NCI-H1436 (cell line): ENCODE results near the gene GREM2.

ENCODE experiments used
- DNase-seq: peaks from one replicate; lab custom pipeline; 2025; lab: John Stamatoyannopoulos, UW

The GREM2 gene

DNA sequence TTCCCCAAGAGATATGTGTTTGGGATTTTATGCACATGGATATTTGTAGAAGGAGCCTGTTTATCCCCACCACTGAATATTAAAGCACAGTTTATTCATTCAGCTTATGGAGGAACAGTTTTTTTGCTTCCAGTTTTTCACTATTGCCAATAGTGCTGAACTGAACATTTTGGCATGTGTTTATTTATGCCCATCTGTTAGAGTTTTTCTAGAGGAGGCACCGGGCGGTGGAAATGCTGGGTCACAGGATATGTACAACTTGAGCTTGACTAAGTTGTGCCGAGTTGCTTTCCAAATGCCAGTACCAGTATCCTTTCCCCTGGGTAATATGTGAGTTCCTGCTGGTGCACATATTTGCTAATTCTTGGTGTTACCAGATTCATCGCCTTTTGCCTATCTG lies 111.3 kb downstream of the GREM2 start:
- DNase-seq, result no peak

DNA sequence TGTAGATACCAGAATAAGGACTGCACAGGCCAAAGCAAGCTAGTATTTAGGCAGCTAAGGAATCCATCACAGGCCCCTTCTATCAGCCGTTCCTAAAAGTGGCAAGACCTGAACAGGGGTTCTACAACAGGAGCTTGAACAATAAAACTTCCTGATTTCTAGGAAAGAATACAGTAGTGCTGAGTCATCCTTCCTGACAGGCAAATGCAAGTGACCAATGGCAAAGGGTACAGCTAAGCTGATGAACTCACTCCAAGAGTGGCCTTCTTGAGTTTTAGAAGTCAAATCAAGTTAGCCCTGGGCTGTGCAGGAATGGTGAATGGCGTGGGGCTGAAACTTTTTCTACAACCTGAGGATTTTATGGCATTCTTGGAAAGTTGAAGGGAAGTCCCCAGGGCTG lies 112.9 kb downstream of the GREM2 start:
- no peak for DNase-seq

DNA sequence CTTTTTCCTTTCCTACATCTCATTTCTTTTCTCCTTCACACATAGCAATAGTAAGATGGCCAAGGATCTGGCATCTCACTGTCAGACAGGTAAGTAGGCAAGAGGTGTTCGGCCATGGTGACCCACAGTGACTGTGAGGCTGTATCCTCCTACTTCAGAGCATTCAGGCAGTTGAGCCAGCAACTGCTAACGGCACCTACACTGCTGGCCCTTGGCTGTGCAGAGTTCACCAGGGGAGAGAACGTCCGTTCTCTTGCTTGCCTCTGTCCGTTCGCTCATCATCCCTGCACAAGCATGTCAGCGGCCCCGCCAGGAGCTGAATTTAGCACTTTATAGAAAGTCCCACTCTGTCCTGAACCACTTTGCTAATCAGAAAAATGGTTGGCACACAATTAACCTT lies 113.6 kb downstream of the GREM2 start:
- no peak for DNase-seq

DNA sequence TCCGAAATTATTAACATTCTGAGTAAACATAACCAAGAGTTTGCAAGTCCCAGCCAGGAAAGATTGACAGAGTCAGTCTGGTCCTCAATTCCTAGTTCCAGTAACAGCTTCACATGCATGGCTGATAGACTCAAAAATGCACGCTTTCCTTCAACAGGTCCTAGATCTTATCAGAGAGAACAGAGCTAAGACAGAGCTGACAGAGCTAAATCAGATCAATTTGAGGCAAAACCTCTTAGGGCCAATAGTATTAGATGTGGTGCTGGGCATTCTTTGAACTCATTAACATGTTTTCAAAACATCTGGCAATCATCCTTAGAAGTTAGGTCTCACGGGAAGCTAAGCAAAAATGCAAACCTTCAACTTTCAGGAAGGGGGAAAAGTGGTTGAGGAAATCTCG lies 114.0 kb downstream of the GREM2 start:
- no peak for DNase-seq

DNA sequence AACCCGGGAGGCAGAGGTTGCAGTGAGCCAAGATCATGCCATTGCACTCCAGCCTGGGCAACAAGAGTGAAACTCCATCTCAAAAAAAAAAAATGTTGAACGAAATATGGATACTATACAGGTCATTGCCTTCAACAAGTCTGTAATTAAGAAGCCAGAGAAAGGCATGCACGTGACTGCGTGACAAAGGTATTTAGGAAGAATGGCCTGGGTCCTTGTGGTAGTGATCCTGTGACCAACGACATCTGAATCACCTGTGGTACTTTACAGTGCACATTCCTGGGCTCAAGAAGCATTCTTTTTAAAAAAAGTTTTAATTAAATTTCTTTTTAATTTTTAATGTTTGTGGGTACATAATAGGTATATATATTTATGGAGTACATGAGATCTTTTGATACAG lies 115.0 kb downstream of the GREM2 start:
- no peak for DNase-seq

DNA sequence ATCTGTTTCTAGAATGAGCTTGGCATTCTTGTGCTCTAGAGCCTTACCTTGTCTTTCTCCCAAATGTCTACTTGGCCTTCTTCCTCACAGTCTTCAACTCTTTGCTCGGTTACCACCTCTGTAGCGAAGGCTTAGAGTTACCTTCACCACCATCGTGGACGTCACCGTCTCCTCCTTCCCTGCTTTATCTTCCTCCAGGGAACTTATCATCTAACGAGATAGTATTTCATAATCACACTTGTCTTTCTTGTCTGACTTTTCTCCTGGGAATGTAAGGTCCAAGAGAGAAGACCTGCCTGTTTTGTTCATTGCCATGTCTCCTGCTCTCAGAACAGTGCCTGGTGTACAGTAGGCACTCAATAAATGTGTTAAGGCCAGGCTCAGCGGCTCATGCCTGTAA lies 115.6 kb downstream of the GREM2 start:
- DNase-seq, result no peak

DNA sequence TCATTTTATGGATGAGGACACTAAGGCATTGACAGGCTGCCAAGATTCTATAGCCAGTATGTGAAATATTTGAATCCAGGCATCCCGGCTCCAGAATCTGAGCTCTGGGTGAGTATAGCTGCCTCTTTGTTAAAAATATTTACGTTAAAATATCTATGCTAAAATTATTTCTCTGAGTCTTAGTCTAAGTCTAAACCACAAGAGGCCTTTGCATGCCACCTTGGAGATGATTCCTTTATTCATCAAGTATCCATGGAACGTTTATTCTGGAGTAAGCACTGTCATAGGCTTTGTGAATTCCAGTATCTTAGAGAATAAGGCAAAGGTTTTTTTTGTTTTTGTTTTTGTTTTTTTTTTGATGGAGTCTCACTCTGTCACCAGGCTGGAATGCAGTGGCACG lies 116.4 kb downstream of the GREM2 start:
- DNase-seq, result no peak

DNA sequence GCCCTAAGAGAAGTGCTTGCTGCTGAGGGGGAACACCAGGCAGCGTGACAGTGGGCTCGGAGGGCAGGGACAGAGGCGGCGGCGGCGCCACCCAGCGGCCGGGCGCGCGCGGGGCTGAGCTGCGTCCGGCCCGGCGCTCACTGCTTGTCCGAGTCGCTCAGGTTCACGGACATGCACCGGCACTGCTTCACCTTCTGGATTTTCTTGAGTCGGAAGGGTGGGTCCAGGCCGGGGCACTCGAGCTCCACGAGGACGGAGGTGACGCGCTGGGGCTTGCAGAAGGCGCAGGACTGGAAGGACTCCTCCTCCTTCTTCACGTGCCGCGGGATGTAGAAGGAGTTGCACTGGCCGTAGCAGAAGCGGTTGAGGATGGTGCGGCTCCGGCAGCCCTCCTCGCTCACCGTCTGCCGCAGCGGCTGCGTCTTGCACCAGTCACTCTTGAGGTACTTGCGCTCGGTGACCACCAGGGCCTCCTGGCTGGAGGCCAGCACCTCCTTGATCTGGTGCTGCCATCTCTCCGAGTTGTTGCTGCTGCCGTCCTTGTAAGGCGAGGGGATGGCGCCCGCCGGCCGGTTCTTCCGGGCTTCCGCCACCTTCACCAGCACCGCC lies 119.0 kb downstream of the GREM2 start:
- no peak for DNase-seq

DNA sequence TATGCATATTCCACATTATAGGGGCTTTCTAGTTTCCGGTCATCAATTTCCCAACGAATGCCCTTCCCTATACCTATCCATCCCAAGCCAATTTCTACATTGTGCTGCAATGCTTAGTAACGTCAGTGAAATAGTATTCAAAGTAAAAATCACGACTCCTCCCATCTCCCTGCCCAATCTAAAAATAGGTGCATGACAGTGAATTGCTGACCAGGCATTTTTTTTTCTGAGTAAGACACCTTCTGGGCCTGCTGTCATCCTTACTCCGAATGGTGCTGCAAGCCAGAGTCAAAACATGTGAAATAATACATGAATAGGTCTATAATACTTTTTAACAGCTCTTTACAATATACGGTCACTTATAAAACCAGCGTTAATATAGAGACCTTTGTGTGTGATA lies 120.2 kb downstream of the GREM2 start:
- no peak for DNase-seq

DNA sequence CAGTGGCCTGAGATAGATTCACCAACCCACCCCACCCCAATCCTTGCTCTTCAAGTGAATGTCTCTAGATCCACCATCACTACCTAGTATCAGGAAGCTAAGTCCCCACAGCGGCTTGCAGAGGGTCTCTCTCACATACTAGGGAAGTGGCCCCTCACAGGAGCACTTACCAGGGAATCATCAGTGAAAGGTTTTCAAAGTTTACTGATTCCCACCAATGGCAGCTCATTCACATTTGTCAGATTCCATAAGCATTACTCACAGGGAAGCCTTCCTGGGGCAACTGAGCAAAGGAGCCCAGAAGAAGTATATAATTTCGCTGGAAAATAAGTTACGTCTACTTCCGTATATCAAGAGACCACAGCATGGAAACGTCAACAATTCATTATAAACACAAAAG lies 120.8 kb downstream of the GREM2 start:
- no peak for DNase-seq

DNA sequence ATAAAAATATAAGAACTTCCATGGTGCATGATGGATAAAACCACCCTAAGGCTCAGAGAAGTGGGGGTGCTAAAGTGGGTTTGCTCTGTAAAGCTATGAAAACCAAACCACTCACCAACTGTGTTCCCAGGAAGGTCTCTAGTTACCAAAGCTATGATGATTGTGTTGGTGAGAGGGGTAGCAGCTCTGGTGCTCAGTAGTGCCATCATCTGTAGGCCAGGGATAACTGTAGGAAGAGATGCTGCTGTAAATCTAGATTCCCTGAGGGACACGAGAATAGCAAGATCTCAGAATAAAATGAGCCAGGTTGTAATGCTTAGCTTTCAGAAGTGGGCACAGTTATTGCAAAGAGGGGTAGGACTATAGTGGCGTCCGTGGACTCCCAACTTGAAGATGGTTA lies 124.5 kb downstream of the GREM2 start:
- no peak for DNase-seq

DNA sequence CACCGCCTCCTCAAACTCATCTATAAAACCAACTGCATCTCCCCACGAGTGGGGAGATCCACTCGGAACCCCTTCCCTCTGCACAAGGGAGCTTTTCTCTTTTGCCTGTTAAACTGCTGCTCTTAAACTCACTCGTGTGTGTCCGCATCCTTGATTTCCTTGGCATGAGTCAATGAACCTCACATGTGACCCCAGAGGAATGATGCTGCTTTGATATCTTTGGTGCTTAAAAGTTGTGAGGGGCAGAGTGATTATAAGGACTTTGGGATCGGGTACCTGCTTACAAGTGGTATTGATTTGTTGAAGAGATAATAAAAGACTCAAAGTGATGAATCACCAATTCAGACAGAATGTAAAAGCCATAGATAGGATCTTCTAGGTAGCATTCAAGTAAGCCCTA lies 125.3 kb downstream of the GREM2 start:
- no peak for DNase-seq

DNA sequence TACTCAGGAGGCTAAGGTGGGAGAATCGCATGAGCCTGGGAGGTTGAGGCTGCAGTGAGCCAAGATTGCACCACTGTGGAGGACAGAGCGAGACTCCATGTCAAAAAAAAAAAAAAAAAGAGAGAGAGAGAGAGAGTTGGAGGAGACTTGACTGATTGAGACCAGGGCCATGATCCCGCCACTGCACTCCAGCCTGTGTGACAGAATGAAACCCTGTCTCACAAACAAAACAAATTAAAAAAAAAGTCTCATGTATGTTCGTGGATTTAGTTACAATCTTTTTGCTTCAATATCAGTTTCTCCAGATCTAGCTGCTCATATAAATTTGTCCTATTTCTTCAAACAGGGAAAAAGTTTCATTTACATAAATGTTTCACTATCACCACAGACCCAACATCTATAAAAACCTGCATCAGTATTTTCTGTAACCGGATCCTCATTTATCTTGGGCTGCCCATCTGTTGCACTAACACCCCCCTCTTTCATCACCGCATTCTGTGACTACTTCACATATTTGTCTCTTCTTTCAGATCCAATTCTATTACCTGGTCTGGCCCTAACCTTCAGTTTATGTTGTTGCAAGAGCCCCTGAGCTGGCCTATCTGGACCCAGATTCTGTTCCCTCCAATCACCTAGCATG lies 127.0 kb downstream of the GREM2 start:
- no peak for DNase-seq

DNA sequence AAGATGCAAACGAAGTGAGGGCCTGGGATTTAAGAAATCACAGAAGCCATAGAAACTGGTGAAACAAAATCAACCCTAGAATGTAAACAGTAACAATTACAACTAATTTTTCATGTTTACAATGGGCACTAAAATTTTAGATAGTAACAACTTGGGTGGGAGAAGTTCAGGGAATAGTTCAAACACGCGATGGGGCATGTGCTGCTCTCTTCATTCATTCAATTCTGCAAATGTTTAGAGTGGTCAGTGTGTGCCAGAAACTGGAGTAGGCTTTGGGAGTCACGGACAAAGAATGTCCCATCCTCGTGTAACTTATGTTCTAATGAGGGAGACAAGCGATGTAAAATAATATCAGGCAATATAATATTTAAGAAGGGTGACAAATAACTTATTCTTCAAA lies 133.4 kb downstream of the GREM2 start:
- DNase-seq, result no peak

DNA sequence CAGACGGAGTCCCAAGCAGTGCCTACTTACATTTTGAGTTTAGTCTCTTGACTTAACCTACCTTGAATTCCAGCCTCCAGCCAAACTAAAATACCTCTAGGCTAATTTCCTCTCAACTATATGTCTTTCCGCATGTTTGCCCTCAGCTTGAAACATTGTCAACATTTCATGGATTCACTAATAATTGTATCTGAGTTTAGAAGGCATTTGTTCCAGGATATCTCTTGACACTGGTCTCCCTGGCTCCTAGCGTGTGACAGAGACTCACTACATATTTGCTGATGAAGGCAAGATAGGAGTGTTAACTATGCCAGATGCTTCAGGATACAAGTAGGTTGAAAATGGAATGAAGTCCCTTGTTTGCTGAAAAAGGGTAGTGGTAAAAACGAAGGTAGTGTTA lies 136.1 kb downstream of the GREM2 start:
- DNase-seq, result no peak

DNA sequence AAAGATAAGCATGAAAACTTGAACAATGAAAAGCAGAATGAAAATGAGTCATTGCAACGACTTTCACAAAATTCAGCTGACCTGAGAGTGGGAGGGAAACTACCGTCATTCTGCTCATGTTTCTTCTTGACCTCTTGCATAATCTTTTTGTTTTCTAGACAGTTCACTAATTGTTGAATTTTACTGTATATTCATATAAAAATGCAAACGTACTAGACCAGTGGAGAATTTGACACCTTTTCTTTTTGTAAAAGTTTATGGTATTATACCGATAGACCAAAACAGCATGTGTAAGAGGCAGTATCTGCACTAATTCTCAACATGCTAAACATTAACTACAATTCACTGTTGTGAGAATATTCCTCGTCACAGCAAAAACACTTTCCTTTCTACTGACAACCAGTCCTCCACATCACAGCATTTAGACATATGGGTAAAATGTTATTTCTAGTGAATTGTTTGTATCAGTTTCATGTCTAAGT lies 137.8 kb downstream of the GREM2 start:
- no peak for DNase-seq

DNA sequence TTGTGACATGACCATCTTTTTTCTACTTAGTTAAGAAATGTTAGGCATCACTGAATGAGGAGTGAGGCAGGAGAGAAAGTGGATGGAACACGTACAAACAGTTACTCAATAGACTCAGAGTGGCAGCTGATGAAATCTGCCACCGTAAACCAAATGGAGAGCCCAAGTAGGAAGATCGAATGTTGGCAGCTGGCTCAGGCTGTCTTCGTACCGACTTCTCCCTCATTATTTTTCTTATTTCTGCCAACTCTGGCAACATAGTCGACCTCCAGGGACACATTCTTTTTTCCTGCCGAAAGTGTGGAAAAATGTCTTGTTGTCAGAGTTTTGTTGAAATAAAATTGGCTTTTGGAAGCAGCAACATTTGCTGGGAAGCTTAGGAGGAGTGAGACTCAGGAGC lies 143.3 kb downstream of the GREM2 start:
- no peak for DNase-seq

DNA sequence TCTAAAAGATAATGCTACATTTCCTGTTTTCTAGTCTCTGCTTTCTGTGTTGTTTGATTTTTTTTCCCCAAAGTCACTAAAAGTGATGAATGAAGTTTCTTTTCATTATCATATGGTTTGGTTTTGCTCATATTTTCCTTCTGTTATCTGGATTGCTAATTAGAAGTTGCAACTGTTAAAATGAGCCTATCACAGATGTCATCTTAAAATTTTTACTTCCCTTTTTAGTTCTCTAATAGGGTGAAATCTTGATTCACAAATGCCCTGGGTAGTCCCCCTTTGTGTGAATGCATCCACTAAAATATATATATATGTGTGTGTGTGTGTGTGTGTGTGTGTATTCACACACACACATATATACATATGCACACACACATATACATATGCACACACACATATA lies 144.1 kb downstream of the GREM2 start:
- DNase-seq, result no peak

DNA sequence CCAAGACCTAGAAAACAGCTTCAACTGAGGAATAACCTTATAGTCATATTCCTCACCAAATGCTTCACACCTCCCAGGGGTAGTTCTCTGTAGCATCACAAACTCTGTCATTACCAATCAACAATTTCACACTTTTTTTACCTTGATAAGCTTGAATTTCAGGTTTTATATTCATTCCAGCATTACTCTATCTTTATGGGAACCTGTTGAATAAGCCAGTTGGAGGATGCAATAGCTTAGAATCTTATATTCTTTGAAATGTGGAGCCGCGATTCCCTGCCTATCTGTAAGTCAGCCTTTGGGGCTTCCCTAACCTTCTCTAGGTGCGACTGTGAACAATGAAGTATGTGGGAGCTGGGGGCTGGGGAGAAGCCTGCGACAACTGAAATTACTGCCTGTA lies 145.4 kb downstream of the GREM2 start:
- no peak for DNase-seq

DNA sequence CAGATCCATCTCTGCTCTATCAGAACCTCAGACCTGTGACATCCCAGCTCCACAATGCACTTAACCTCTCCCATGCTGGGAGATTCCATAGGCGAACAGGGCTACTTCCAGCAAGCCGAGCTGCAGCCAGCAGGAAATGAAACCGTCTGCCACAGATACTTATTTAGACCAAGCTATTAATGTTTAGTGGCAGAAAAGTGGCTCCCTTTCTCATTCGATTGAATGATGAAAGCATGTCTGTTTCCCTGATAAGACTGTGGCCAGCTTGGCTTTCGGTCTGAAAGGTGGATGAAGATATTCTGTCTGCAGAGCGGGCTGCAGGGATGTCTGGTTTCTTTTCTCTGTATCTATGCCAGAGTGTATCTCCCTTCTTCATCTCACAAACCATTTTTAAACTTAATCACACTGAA lies 146.4 kb downstream of the GREM2 start:
- no peak for DNase-seq

DNA sequence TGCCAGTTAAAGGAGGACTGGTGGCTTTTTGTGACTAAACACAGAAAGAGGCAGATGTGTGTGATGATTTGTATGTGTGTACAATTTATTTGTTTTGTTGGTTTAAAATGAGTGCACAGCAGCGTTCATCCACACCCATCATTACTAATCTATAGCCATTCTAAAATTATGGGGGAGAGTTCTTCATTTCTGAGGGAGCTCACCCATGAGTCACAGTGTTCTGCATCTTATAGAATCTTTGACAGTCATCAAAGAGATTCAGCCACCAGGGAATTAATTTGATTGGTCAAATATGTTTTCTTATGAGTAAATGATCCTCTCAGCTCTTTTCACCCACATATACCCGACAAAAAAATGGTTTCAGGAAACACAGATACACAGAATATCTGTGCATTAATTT lies 147.9 kb downstream of the GREM2 start:
- no peak for DNase-seq

DNA sequence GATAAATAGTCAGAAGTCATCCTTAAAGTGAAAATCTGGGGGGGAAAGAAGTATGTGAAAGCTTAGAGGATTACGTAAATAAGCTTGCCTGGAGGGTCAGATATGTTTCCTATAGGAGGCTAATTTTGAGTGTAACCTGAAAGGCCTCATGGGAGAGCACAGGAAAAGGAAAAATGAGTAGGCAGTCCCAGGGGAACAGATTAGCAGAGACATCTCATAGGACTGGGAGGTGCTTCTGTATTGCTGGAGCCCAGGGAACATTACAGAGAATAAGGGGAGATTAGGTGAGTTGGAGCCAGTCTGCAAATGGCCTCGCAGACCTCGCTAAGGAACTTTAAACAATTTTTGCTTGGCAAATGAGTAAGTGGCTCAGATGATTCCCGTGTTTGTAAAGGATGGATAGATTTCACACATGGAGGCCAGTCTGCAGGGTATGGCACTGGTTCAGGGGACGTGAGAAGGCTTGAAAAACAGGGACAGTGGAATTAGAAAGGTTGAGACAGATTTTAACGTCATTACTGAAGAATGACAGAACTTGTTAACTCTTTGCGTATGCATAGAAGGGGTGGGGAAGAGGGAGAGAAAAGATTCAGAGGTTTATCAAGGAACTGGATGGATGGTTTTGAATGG lies 149.1 kb downstream of the GREM2 start:
- DNase-seq, result peak; percentile 73

DNA sequence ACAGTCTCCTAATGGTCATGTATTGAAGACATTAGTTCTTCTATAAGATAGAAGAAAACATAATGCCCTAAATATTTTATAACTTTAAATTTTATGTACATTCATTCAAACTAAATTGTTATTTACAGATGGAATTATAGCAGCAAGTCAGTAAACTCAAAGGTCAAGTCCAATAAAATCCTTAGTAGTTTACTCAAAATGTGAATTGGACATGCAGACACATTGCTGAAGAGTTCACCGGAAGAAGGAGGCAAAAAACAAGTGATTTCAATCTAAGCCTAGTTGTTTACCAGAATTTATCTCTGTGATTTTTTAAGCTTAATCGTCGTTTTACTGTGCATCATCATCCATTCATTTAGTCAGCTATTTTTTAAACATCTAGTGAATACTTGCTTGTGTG lies 149.7 kb downstream of the GREM2 start:
- DNase-seq, result no peak

DNA sequence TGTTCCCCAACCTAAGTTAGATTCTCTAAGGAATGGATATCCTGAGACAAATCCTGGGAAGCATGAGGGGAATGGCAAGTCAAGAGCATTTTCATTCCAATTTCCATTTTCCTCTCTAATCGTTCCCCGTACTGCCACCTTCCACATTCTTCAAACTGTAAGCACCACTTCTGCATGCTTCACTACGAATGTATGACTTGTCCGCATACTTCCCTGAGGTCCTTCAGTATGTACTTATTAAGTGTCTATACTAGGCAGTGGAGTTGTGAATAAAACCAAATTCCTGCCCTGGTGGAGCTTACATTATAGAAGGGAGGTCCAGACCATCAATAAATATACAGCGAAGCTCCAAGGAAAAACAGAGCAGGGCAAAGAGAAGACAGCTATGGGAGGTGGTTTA lies 154.8 kb downstream of the GREM2 start:
- DNase-seq, result no peak
